ENCODE data around the gene ZNF22. TPM values are rescaled to one million over a fixed set of nuclear protein-coding genes. Genes with fewer than 3 reads are reported as not detected.

Gene ZNF22
- total RNA-seq, 2 experiments from 2014 or later, result 42.8 TPM

GRCh38 chr10:44983066-44983894 lies 17.4 kb upstream of the ZNF22 start:
- H3K36me3 Mint-ChIP-seq, result no peaks in the 10 kb centered on the region
- no peak for ATAC-seq (ENCODE audit: low read depth)
- H3K27ac Mint-ChIP-seq, result no peak overlapping the region
- peaks cover 1% of the 10 kb centered on the region for H3K27me3 Mint-ChIP-seq
- no peaks in the 10 kb centered on the region for H3K9me3 Mint-ChIP-seq
- POLR2A ChIA-PET, result no interaction called here
- DNase-seq, result no peak
- H3K4me1 Mint-ChIP-seq, result peaks cover 8% of the 10 kb centered on the region
- H3K4me3 Mint-ChIP-seq, result no peak overlapping the region

- ATAC-seq (ENCODE audit: low read depth) (no peak), DNase-seq (no peak)
- H3K4me1 Mint-ChIP-seq, result peaks cover 8% of the 10 kb centered on the region
- H3K27ac Mint-ChIP-seq, result no peak overlapping the region
- no peaks in the 10 kb centered on the region for H3K36me3 Mint-ChIP-seq
- H3K27me3 Mint-ChIP-seq, result peaks cover 1% of the 10 kb centered on the region
- POLR2A ChIA-PET, result no interaction called here
- H3K4me3 Mint-ChIP-seq, result no peak overlapping the region
- H3K9me3 Mint-ChIP-seq, result no peaks in the 10 kb centered on the region
Measured at GRCh38 chr10:44983895-44984278, 16.8 kb upstream of the ZNF22 start.

- Mint-ChIP-seq H3K27me3 (peaks cover 3% of the 10 kb centered on the region), H3K36me3 (no peaks in the 10 kb centered on the region), H3K9me3 (no peaks in the 10 kb centered on the region), H3K4me1 (peaks cover 8% of the 10 kb centered on the region), H3K27ac (no peak overlapping the region), H3K4me3 (no peak overlapping the region)
- DNase-seq (no peak), ATAC-seq (ENCODE audit: low read depth) (no peak)
- POLR2A ChIA-PET, result no interaction called here
Measured at GRCh38 chr10:44984671-44985101, 16.0 kb upstream of the ZNF22 start.

- Mint-ChIP-seq H3K27me3 (peaks cover 3% of the 10 kb centered on the region), H3K4me3 (no peak overlapping the region), H3K27ac (no peak overlapping the region), H3K4me1 (peaks cover 8% of the 10 kb centered on the region), H3K36me3 (no peaks in the 10 kb centered on the region), H3K9me3 (no peaks in the 10 kb centered on the region)
- no peak for ATAC-seq (ENCODE audit: low read depth)
- POLR2A ChIA-PET, result no interaction called here
- no peak for DNase-seq
Measured at GRCh38 chr10:44985175-44985681, 15.5 kb upstream of the ZNF22 start.

- H3K4me1 Mint-ChIP-seq, result peaks cover 5% of the 10 kb centered on the region
- no peak overlapping the region for H3K27ac Mint-ChIP-seq
- no peak overlapping the region for H3K4me3 Mint-ChIP-seq
- H3K9me3 Mint-ChIP-seq, result no peaks in the 10 kb centered on the region
- POLR2A ChIA-PET, result no interaction called here
- H3K27me3 Mint-ChIP-seq, result peaks cover 3% of the 10 kb centered on the region
- ATAC-seq (ENCODE audit: low read depth), result no peak
- H3K36me3 Mint-ChIP-seq, result no peaks in the 10 kb centered on the region
- no peak for DNase-seq
Measured at GRCh38 chr10:44986179-44986578, 14.5 kb upstream of the ZNF22 start.

GRCh38 chr10:44986670-44987069 lies 14.1 kb upstream of the ZNF22 start:
- no peak overlapping the region for H3K27ac Mint-ChIP-seq
- no peak for ATAC-seq (ENCODE audit: low read depth)

GRCh38 chr10:44988957-44989585 lies 11.7 kb upstream of the ZNF22 start:
- peaks cover 4% of the 10 kb centered on the region for H3K4me1 Mint-ChIP-seq
- H3K4me3 Mint-ChIP-seq, result no peak overlapping the region
- DNase-seq (no peak), ATAC-seq (ENCODE audit: low read depth) (no peak)
- no peaks in the 10 kb centered on the region for H3K9me3 Mint-ChIP-seq
- H3K36me3 Mint-ChIP-seq, result no peaks in the 10 kb centered on the region
- H3K27me3 Mint-ChIP-seq, result peaks cover 3% of the 10 kb centered on the region
- POLR2A ChIA-PET, result no interaction called here
- H3K27ac Mint-ChIP-seq, result no peak overlapping the region

More at GRCh38 chr10:44986670-44987069, 14.1 kb upstream of the ZNF22 start:
- no peaks in the 10 kb centered on the region for H3K36me3 Mint-ChIP-seq
- DNase-seq, result no peak
- peaks cover 4% of the 10 kb centered on the region for H3K4me1 Mint-ChIP-seq
- H3K27me3 Mint-ChIP-seq, result peaks cover 3% of the 10 kb centered on the region
- no peaks in the 10 kb centered on the region for H3K9me3 Mint-ChIP-seq
- POLR2A ChIA-PET, result no interaction called here
- H3K4me3 Mint-ChIP-seq, result no peak overlapping the region

GRCh38 chr10:44989597-44990301 lies 11.0 kb upstream of the ZNF22 start:
- Mint-ChIP-seq H3K27me3 (peaks cover 3% of the 10 kb centered on the region), H3K27ac (no peak overlapping the region), H3K9me3 (no peaks in the 10 kb centered on the region), H3K4me3 (no peak overlapping the region), H3K4me1 (peaks cover 6% of the 10 kb centered on the region), H3K36me3 (no peaks in the 10 kb centered on the region)
- POLR2A ChIA-PET, result no interaction called here
- DNase-seq, result no peak
- no peak for ATAC-seq (ENCODE audit: low read depth)

GRCh38 chr10:44990302-44990655 lies 10.4 kb upstream of the ZNF22 start:
- H3K4me1 Mint-ChIP-seq, result peaks cover 11% of the 10 kb centered on the region
- H3K27ac Mint-ChIP-seq, result no peak overlapping the region
- peaks cover 2% of the 10 kb centered on the region for H3K27me3 Mint-ChIP-seq
- no peak overlapping the region for H3K4me3 Mint-ChIP-seq
- POLR2A ChIA-PET, result no interaction called here
- no peaks in the 10 kb centered on the region for H3K36me3 Mint-ChIP-seq
- no peak for ATAC-seq (ENCODE audit: low read depth)
- DNase-seq, result no peak
- no peaks in the 10 kb centered on the region for H3K9me3 Mint-ChIP-seq

GRCh38 chr10:44990965-44991364 lies 9.8 kb upstream of the ZNF22 start:
- Mint-ChIP-seq H3K9me3 (no peaks in the 10 kb centered on the region), H3K27ac (no peak overlapping the region), H3K4me3 (no peak overlapping the region), H3K36me3 (no peaks in the 10 kb centered on the region), H3K27me3 (peaks cover 2% of the 10 kb centered on the region), H3K4me1 (peaks cover 18% of the 10 kb centered on the region)
- POLR2A ChIA-PET, result no interaction called here
- no peak for DNase-seq
- ATAC-seq (ENCODE audit: low read depth), result no peak

GRCh38 chr10:44991571-44991970 lies 9.2 kb upstream of the ZNF22 start:
- Mint-ChIP-seq H3K9me3 (no peaks in the 10 kb centered on the region), H3K27me3 (peaks cover 2% of the 10 kb centered on the region), H3K27ac (no peak overlapping the region), H3K4me3 (no peak overlapping the region), H3K4me1 (peaks cover 21% of the 10 kb centered on the region), H3K36me3 (no peaks in the 10 kb centered on the region)
- POLR2A ChIA-PET, result no interaction called here
- no peak for DNase-seq
- no peak for ATAC-seq (ENCODE audit: low read depth)

GRCh38 chr10:44992070-44992731 lies 8.5 kb upstream of the ZNF22 start:
- POLR2A ChIA-PET, result interaction anchor here (0.9 to 1.5 kb wide), 2 partner anchors 9 to 13 kb away, joined by 3 to 4 read pairs; partner anchors contain the start of gene DEPP1
- no peaks in the 10 kb centered on the region for H3K36me3 Mint-ChIP-seq
- no peak overlapping the region for H3K4me3 Mint-ChIP-seq
- no peak overlapping the region for H3K27ac Mint-ChIP-seq
- DNase-seq, result no peak
- no peak for ATAC-seq (ENCODE audit: low read depth)
- H3K27me3 Mint-ChIP-seq, result peaks cover 2% of the 10 kb centered on the region
- H3K9me3 Mint-ChIP-seq, result no peaks in the 10 kb centered on the region
- peaks cover 22% of the 10 kb centered on the region for H3K4me1 Mint-ChIP-seq

- no peak overlapping the region for H3K4me3 Mint-ChIP-seq
- H3K4me1 Mint-ChIP-seq, result peaks cover 23% of the 10 kb centered on the region
- H3K36me3 Mint-ChIP-seq, result no peaks in the 10 kb centered on the region
- DNase-seq, result no peak
- no peaks in the 10 kb centered on the region for H3K9me3 Mint-ChIP-seq
- no peak overlapping the region for H3K27ac Mint-ChIP-seq
- H3K27me3 Mint-ChIP-seq, result peaks cover 2% of the 10 kb centered on the region
- no peak for ATAC-seq (ENCODE audit: low read depth)
- POLR2A ChIA-PET, result interaction anchor here (0.9 to 1.5 kb wide), 2 partner anchors 9 to 14 kb away, joined by 3 to 4 read pairs; partner anchors contain the start of gene DEPP1
Measured at GRCh38 chr10:44992732-44993225, 7.9 kb upstream of the ZNF22 start.

All from activated naive CD8-positive, alpha-beta T cell treated with anti-CD3 and anti-CD28 coated beads, Interleukin-2, amount 10 ng/mL, durations not matched to agents 7 days and 5 days (primary cell).